Vagina (tissue), 2 donors: Measurements from ENCODE around the gene STAT6. TPM values are rescaled to one million over a fixed set of nuclear protein-coding genes. Genes with fewer than 3 reads are reported as not detected.
"Not testable (repeated sequence)": the region's sequence is repeated elsewhere in the genome, so short reads cannot be mapped to it uniquely, and the experiment has no call there.

Experiments used
- DNase-seq, 2 donors: peaks; one replicate each; pipeline ENCODE4 v3.0.0-alpha.2; 2017; ENCODE audit errors: extremely low spot score in 2 of 2
- H3K27ac ChIP-seq: fragments of 200-600 bp; sonication (generic); one replicate; pipeline ENCODE4 v1.5.1; 2019
- H3K27me3 ChIP-seq: fragments of 200-600 bp; sonication (generic); one replicate; pipeline ENCODE4 v1.5.1; 2019
- H3K36me3 ChIP-seq, 2 donors: fragments of 200-600 bp; sonication (generic); one replicate each; pipeline ENCODE4 v1.5.1; 2017 to 2019
- H3K4me1 ChIP-seq: fragments of 200-600 bp; sonication (generic); one replicate; pipeline ENCODE4 v1.5.1; 2019
- H3K4me3 ChIP-seq, 2 donors: fragments of 200-600 bp; sonication (generic); 1 replicate in 1 of 2; 2 replicates in 1 of 2; pipeline ENCODE4 v1.5.1; 2016 to 2019
- H3K9me3 ChIP-seq: fragments of 200-600 bp; sonication (generic); one replicate; pipeline ENCODE4 v1.5.1; 2019
- POLR2A ChIP-seq, 2 donors: fragments of 450-650 bp; IDR thresholded peaks; one replicate each; pipeline ENCODE4 v1.6.1; 2017; ENCODE audit warnings: antibody characterized with exemption in 2 of 2, mild to moderate bottlenecking in 2 of 2, moderate library complexity in 2 of 2
- POLR2AphosphoS5 ChIP-seq, 2 donors: sonication (generic); formaldehyde crosslinking; IDR thresholded peaks; one replicate each; pipeline ENCODE4 v1.9.0; 2017; ENCODE audit warnings: antibody characterized with exemption in 2 of 2, mild to moderate bottlenecking in 2 of 2, low read depth in 1 of 2; ENCODE audit not compliant: insufficient read depth in 1 of 2
- intact Hi-C: fragments of 100-400 bp; cut with DNase I; formaldehyde crosslinking; loops from one replicate; pipeline ENCODE4 v1.15.1; 2023
- total RNA-seq: library from RNA; depleted of rRNA; stranded (reverse); fragments of >200 nt; gene quantifications from one replicate; pipeline ENCODE4 v1.2.3, GENCODE V29; 2016
- TF ChIP-seq, protein P1 (sequence below), 3 experiments: fragments of 450-650 bp in 2 of 3; fragments of 200-600 bp in 1 of 3; sonication (generic) in 1 of 3; IDR thresholded peaks; one replicate each; pipeline ENCODE4 v1.5.1; 2017 to 2019; ENCODE audit warnings: antibody characterized with exemption in 3 of 3, mild to moderate bottlenecking in 2 of 3, moderate library complexity in 2 of 3

Gene STAT6
- total RNA-seq, 1 donor from 2014 or later, result 146 TPM

GRCh38 chr12:57078519-57079404, 32.4 kb downstream of the STAT6 start, which contains the start of gene NEMP1:
Gene NEMP1 (minus strand): TSS chr12:57078791. CDS start chr12:57078745, 46 bp downstream.
- Histone ChIP-seq H3K27me3 (no peaks in the 10 kb centered on the region), H3K9me3 (no peaks in the 10 kb centered on the region), H3K4me3 (peak within 1 kb of the TSS; percentile 62 to 69), H3K27ac (peak within 1 kb of the TSS; percentile 89), H3K36me3 (no peaks in the 10 kb centered on the region), H3K4me1 (peaks cover 19% of the 10 kb centered on the region)
- TF ChIP-seq, protein P1, sequence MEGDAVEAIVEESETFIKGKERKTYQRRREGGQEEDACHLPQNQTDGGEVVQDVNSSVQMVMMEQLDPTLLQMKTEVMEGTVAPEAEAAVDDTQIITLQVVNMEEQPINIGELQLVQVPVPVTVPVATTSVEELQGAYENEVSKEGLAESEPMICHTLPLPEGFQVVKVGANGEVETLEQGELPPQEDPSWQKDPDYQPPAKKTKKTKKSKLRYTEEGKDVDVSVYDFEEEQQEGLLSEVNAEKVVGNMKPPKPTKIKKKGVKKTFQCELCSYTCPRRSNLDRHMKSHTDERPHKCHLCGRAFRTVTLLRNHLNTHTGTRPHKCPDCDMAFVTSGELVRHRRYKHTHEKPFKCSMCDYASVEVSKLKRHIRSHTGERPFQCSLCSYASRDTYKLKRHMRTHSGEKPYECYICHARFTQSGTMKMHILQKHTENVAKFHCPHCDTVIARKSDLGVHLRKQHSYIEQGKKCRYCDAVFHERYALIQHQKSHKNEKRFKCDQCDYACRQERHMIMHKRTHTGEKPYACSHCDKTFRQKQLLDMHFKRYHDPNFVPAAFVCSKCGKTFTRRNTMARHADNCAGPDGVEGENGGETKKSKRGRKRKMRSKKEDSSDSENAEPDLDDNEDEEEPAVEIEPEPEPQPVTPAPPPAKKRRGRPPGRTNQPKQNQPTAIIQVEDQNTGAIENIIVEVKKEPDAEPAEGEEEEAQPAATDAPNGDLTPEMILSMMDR (IDR thresholded peaks at IDR 0.05), result no peak
- peak in 1 of 2 donors; percentile 41 for TF ChIP-seq POLR2A (IDR thresholded peaks at IDR 0.05)
- peak; percentile 85 to 99 for TF ChIP-seq POLR2AphosphoS5 (IDR thresholded peaks at IDR 0.05; ENCODE audit: insufficient read depth in 1 of 2, low read depth in 1 of 2)
- DNase-seq, result peak; percentile 99 to 100
- intact Hi-C loops, result loop anchor here (10.0 kb wide), 1 partner anchor 96 kb away; no protein-coding TSS in a partner anchor

DNA sequence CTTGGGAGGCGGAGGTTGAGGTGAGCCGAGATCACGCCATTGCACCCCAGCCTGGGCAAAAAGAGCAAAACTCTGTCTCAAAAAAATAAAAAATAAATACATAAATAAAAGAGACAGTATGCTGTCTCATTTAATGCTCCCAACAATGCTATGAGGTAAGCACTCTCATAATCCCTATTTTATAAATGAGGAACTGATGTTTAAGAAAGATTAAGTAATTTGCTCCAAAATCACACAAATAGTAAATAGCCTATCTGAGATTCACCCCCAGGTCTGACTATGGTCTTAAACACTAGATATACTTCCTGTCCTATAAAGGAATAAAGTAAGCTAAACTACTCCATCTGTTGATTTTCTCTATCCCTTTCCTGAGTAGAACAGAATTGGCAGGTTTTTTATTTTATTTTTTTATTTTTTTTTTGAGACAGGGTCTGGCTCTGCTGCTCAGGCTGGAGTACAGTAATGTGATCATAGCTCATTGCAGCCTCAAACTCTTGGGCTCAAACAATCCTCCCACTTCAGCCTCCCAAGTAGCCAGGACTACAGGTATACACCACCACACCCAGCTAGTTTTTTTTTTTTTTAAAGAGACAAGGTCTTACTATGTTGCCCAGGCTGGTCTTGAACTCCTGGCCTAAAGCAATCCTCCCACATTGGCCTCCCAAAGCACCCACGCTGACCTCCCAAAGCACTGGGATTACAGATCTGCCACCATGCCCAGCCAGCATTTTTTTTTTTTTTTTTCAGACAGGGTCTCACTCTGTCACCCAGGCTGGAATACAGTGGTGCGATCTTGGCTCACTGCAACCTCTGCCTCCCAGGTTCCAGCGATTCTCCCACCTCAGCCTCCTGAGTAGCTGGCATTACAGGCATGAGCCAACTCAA, 37.4 kb downstream of the STAT6 start:
- DNase-seq, H3K36me3 ChIP-seq, H3K9me3 ChIP-seq, H3K27me3 ChIP-seq: not testable (repeated sequence)
- intact Hi-C loops, result loop anchor here (10.0 kb wide), 1 partner anchor 101 kb away; no protein-coding TSS in a partner anchor
- Histone ChIP-seq H3K27ac (peak overlapping the region; percentile 38), H3K4me1 (peaks cover 16% of the 10 kb centered on the region), H3K4me3 (peak overlapping the region in 1 of 2 donors; percentile 8)

- peaks cover 0 to 10% of the 10 kb centered on the region in 2 donors for H3K36me3 ChIP-seq
- TF ChIP-seq, protein P1 (IDR thresholded peaks at IDR 0.05), result no peak
- no peak for TF ChIP-seq POLR2AphosphoS5 (IDR thresholded peaks at IDR 0.05; ENCODE audit: insufficient read depth in 1 of 2, low read depth in 1 of 2)
- TF ChIP-seq POLR2A (IDR thresholded peaks at IDR 0.05), result no peak
- no peak overlapping the region for H3K4me3 ChIP-seq
- intact Hi-C loops, result loop anchor here (10.0 kb wide), 1 partner anchor 102 kb away; no protein-coding TSS in a partner anchor
- peaks cover 9% of the 10 kb centered on the region for H3K4me1 ChIP-seq
- H3K27me3 ChIP-seq, result no peaks in the 10 kb centered on the region
- H3K27ac ChIP-seq, result peak overlapping the region; percentile 38
- no peaks in the 10 kb centered on the region for H3K9me3 ChIP-seq
- DNase-seq, result no peak
These were observed 38.5 kb downstream of the STAT6 start for GRCh38 chr12:57072661-57073060.

DNA sequence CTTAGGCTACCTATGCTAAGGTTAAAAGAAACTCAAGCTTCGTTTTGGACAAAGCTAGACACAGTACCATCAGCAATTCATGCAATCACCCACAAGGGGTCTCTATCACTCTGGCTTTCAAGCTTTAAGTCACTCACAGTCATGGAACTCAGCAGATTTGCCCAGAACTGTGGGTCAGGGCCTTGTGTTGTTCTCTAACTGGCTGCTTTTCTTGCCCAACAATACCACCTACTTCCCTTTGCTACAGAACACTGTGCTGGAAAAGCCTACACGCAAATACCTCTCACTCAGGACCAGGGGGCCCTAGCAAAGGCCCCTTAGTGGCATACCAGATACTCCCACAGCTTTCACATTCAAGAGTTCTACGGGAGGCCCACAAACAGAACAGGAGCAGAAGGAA, 41.6 kb downstream of the STAT6 start:
- intact Hi-C loops, result loop anchor here (2.0 kb wide), 1 partner anchor 43 kb away; no protein-coding TSS in a partner anchor
- DNase-seq, result no peak
- H3K4me3 ChIP-seq, result no peak overlapping the region
- H3K27ac ChIP-seq, result peak overlapping the region; percentile 82
- H3K36me3 ChIP-seq, result peaks cover 0 to 10% of the 10 kb centered on the region in 2 donors
- TF ChIP-seq, protein P1 (IDR thresholded peaks at IDR 0.05), result peak; percentile 86 to 93 (median 87)
- TF ChIP-seq POLR2A (IDR thresholded peaks at IDR 0.05) (no peak), POLR2AphosphoS5 (IDR thresholded peaks at IDR 0.05; ENCODE audit: insufficient read depth in 1 of 2, low read depth in 1 of 2) (peak in 1 of 2 donors; percentile 69)
- H3K27me3 ChIP-seq, result no peaks in the 10 kb centered on the region
- peaks cover 5% of the 10 kb centered on the region for H3K4me1 ChIP-seq
- no peaks in the 10 kb centered on the region for H3K9me3 ChIP-seq

GRCh38 chr12:57066245-57066644, 44.9 kb downstream of the STAT6 start:
- TF ChIP-seq, protein P1 (IDR thresholded peaks at IDR 0.05), result no peak
- TF ChIP-seq POLR2A (IDR thresholded peaks at IDR 0.05), result no peak
- no peak for TF ChIP-seq POLR2AphosphoS5 (IDR thresholded peaks at IDR 0.05; ENCODE audit: insufficient read depth in 1 of 2, low read depth in 1 of 2)
- H3K4me1 ChIP-seq, result peaks cover 5% of the 10 kb centered on the region
- intact Hi-C loops, result loop anchor here (2.0 kb wide), 1 partner anchor 53 kb away; no protein-coding TSS in a partner anchor
- peaks cover 0 to 4% of the 10 kb centered on the region in 2 donors for H3K36me3 ChIP-seq
- no peaks in the 10 kb centered on the region for H3K9me3 ChIP-seq
- H3K27me3 ChIP-seq, result no peaks in the 10 kb centered on the region
- no peak for DNase-seq
- no peak overlapping the region for H3K4me3 ChIP-seq
- no peak overlapping the region for H3K27ac ChIP-seq
